ENCODE data around the gene TRIM72.
"Not testable (repeated sequence)": the region's sequence is repeated elsewhere in the genome, so short reads cannot be mapped to it uniquely, and the experiment has no call there.

TRIM72 gene

GRCh38 chr16:31200111-31200510, 13.8 kb upstream of the TRIM72 start:
- H3K27ac ChIP-seq (ENCODE audit: low read depth, low read length); H3K4me3 ChIP-seq (ENCODE audit: low read depth in 1 of 2, low read length in 2 of 2); H3K27me3 ChIP-seq (ENCODE audit: control insufficient read depth in 1 of 2, insufficient read depth in 2 of 2, low read length in 2 of 2); H3K9me3 ChIP-seq (ENCODE audit: control insufficient read depth in 1 of 2, low read length in 2 of 2): not testable (repeated sequence)
- Histone ChIP-seq H3K9ac (ENCODE audit: low read depth in 1 of 2, low read length in 2 of 2) (peak overlapping the region in 1 of 2 donors; percentile 22), H3K36me3 (ENCODE audit: control insufficient read depth in 1 of 2, insufficient read depth in 2 of 2, low read length in 2 of 2) (peaks cover 5 to 25% of the 10 kb centered on the region in 2 donors), H3K4me1 (ENCODE audit: control insufficient read depth in 1 of 2, insufficient read depth in 2 of 2, low read length in 2 of 2) (peaks cover 26 to 33% of the 10 kb centered on the region in 2 donors)

- peak overlapping the region; percentile 69 to 95 for H3K9ac ChIP-seq (ENCODE audit: low read depth in 1 of 2, low read length in 2 of 2)
- no peaks in the 10 kb centered on the region for H3K9me3 ChIP-seq (ENCODE audit: control insufficient read depth in 1 of 2, low read length in 2 of 2)
- H3K27ac ChIP-seq (ENCODE audit: low read depth, low read length): no peak overlapping the region
- no peaks in the 10 kb centered on the region for H3K27me3 ChIP-seq (ENCODE audit: control insufficient read depth in 1 of 2, insufficient read depth in 2 of 2, low read length in 2 of 2)
- H3K36me3 ChIP-seq (ENCODE audit: control insufficient read depth in 1 of 2, insufficient read depth in 2 of 2, low read length in 2 of 2): peaks cover 5 to 16% of the 10 kb centered on the region in 2 donors
- peak overlapping the region; percentile 93 to 96 for H3K4me3 ChIP-seq (ENCODE audit: low read depth in 1 of 2, low read length in 2 of 2)
- H3K4me1 ChIP-seq (ENCODE audit: control insufficient read depth in 1 of 2, insufficient read depth in 2 of 2, low read length in 2 of 2): peaks cover 26 to 33% of the 10 kb centered on the region in 2 donors
Observed at GRCh38 chr16:31200821-31201568, 12.9 kb upstream of the TRIM72 start.

- Histone ChIP-seq H3K4me1 (ENCODE audit: control insufficient read depth in 1 of 2, insufficient read depth in 2 of 2, low read length in 2 of 2) (peaks cover 28 to 37% of the 10 kb centered on the region in 2 donors), H3K27ac (ENCODE audit: low read depth, low read length) (peak overlapping the region; percentile 76), H3K27me3 (ENCODE audit: control insufficient read depth in 1 of 2, insufficient read depth in 2 of 2, low read length in 2 of 2) (no peaks in the 10 kb centered on the region), H3K4me3 (ENCODE audit: low read depth in 1 of 2, low read length in 2 of 2) (peak overlapping the region; percentile 93 to 96), H3K9ac (ENCODE audit: low read depth in 1 of 2, low read length in 2 of 2) (peak overlapping the region; percentile 69 to 95), H3K36me3 (ENCODE audit: control insufficient read depth in 1 of 2, insufficient read depth in 2 of 2, low read length in 2 of 2) (peaks cover 2 to 11% of the 10 kb centered on the region in 2 donors), H3K9me3 (ENCODE audit: control insufficient read depth in 1 of 2, low read length in 2 of 2) (no peaks in the 10 kb centered on the region)
Observed at GRCh38 chr16:31201582-31202413, 12.1 kb upstream of the TRIM72 start.

- Histone ChIP-seq H3K27me3 (ENCODE audit: control insufficient read depth in 1 of 2, insufficient read depth in 2 of 2, low read length in 2 of 2) (no peaks in the 10 kb centered on the region), H3K36me3 (ENCODE audit: control insufficient read depth in 1 of 2, insufficient read depth in 2 of 2, low read length in 2 of 2) (peaks cover 2 to 7% of the 10 kb centered on the region in 2 donors), H3K27ac (ENCODE audit: low read depth, low read length) (peak within 1 kb of the TSS; percentile 76), H3K9me3 (ENCODE audit: control insufficient read depth in 1 of 2, low read length in 2 of 2) (no peaks in the 10 kb centered on the region), H3K4me3 (ENCODE audit: low read depth in 1 of 2, low read length in 2 of 2) (peak within 1 kb of the TSS; percentile 93 to 96), H3K9ac (ENCODE audit: low read depth in 1 of 2, low read length in 2 of 2) (peak within 1 kb of the TSS; percentile 69 to 95), H3K4me1 (ENCODE audit: control insufficient read depth in 1 of 2, insufficient read depth in 2 of 2, low read length in 2 of 2) (peaks cover 35 to 46% of the 10 kb centered on the region in 2 donors)
Observed at GRCh38 chr16:31202414-31203375, 11.2 kb upstream of the TRIM72 start, which contains the start of gene PYCARD. Gene PYCARD, minus strand, starts transcription at chr16:31202760. Its CDS starts 70 bp downstream, at chr16:31202690.

GRCh38 chr16:31204871-31205666, 8.8 kb upstream of the TRIM72 start:
- H3K4me1 ChIP-seq (ENCODE audit: control insufficient read depth in 1 of 2, insufficient read depth in 2 of 2, low read length in 2 of 2): peaks cover 31 to 50% of the 10 kb centered on the region in 2 donors
- H3K9ac ChIP-seq (ENCODE audit: low read depth in 1 of 2, low read length in 2 of 2): no peak overlapping the region
- no peaks in the 10 kb centered on the region for H3K36me3 ChIP-seq (ENCODE audit: control insufficient read depth in 1 of 2, insufficient read depth in 2 of 2, low read length in 2 of 2)

GRCh38 chr16:31206776-31207175, 7.1 kb upstream of the TRIM72 start:
- no peaks in the 10 kb centered on the region for H3K36me3 ChIP-seq (ENCODE audit: control insufficient read depth in 1 of 2, insufficient read depth in 2 of 2, low read length in 2 of 2)
- no peak overlapping the region for H3K4me3 ChIP-seq (ENCODE audit: low read depth in 1 of 2, low read length in 2 of 2)
- no peaks in the 10 kb centered on the region for H3K27me3 ChIP-seq (ENCODE audit: control insufficient read depth in 1 of 2, insufficient read depth in 2 of 2, low read length in 2 of 2)
- H3K4me1 ChIP-seq (ENCODE audit: control insufficient read depth in 1 of 2, insufficient read depth in 2 of 2, low read length in 2 of 2): peaks cover 23 to 36% of the 10 kb centered on the region in 2 donors
- H3K27ac ChIP-seq (ENCODE audit: low read depth, low read length): no peak overlapping the region
- H3K9ac ChIP-seq (ENCODE audit: low read depth in 1 of 2, low read length in 2 of 2): no peak overlapping the region
- no peaks in the 10 kb centered on the region for H3K9me3 ChIP-seq (ENCODE audit: control insufficient read depth in 1 of 2, low read length in 2 of 2)

More at GRCh38 chr16:31204871-31205666, 8.8 kb upstream of the TRIM72 start:
- no peak overlapping the region for H3K27ac ChIP-seq (ENCODE audit: low read depth, low read length)
- no peaks in the 10 kb centered on the region for H3K27me3 ChIP-seq (ENCODE audit: control insufficient read depth in 1 of 2, insufficient read depth in 2 of 2, low read length in 2 of 2)
- H3K4me3 ChIP-seq (ENCODE audit: low read depth in 1 of 2, low read length in 2 of 2): no peak overlapping the region
- H3K9me3 ChIP-seq (ENCODE audit: control insufficient read depth in 1 of 2, low read length in 2 of 2): no peaks in the 10 kb centered on the region

GRCh38 chr16:31213342-31213741, 577 bp upstream of the TRIM72 start:
- Histone ChIP-seq H3K9me3 (ENCODE audit: control insufficient read depth in 1 of 2, low read length in 2 of 2) (no peaks in the 10 kb centered on the region), H3K9ac (ENCODE audit: low read depth in 1 of 2, low read length in 2 of 2) (no peak overlapping the region), H3K27me3 (ENCODE audit: control insufficient read depth in 1 of 2, insufficient read depth in 2 of 2, low read length in 2 of 2) (peaks cover 25 to 28% of the 10 kb centered on the region in 2 donors), H3K4me3 (ENCODE audit: low read depth in 1 of 2, low read length in 2 of 2) (no peak overlapping the region), H3K36me3 (ENCODE audit: control insufficient read depth in 1 of 2, insufficient read depth in 2 of 2, low read length in 2 of 2) (no peaks in the 10 kb centered on the region), H3K4me1 (ENCODE audit: control insufficient read depth in 1 of 2, insufficient read depth in 2 of 2, low read length in 2 of 2) (peaks cover 35 to 43% of the 10 kb centered on the region in 2 donors), H3K27ac (ENCODE audit: low read depth, low read length) (no peak overlapping the region)

GRCh38 chr16:31214708-31215286, 878 bp downstream of the TRIM72 start:
- Histone ChIP-seq H3K27ac (ENCODE audit: low read depth, low read length) (no peak overlapping the region), H3K27me3 (ENCODE audit: control insufficient read depth in 1 of 2, insufficient read depth in 2 of 2, low read length in 2 of 2) (peaks cover 28 to 29% of the 10 kb centered on the region in 2 donors), H3K9ac (ENCODE audit: low read depth in 1 of 2, low read length in 2 of 2) (no peak overlapping the region), H3K4me3 (ENCODE audit: low read depth in 1 of 2, low read length in 2 of 2) (peak overlapping the region; percentile 58 to 60), H3K36me3 (ENCODE audit: control insufficient read depth in 1 of 2, insufficient read depth in 2 of 2, low read length in 2 of 2) (no peaks in the 10 kb centered on the region), H3K4me1 (ENCODE audit: control insufficient read depth in 1 of 2, insufficient read depth in 2 of 2, low read length in 2 of 2) (peaks cover 29 to 38% of the 10 kb centered on the region in 2 donors), H3K9me3 (ENCODE audit: control insufficient read depth in 1 of 2, low read length in 2 of 2) (no peaks in the 10 kb centered on the region)
